ENCODE results near the gene KAZALD1. TPM values are rescaled to one million over a fixed set of nuclear protein-coding genes. Genes with fewer than 3 reads are reported as not detected.

The KAZALD1 gene
- total RNA-seq, 4 donors from 2014 or later = 25.9 to 41.8 (median 39.1) TPM; not detected in 1

DNA sequence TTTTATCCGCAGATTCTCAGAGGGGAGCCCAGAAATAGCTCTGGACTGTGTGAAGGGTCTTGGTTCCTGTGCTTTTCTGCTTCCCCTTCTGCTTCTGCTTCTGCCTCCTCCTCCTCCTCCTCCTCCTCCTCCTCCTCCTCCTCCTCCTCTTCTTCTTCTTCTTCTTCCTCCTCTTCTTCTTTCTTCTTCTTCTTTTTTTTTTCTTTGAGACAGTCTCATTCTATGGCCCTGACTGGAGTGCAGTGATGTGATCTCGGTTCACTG is 42.4 kb upstream of the KAZALD1 start:
- no peaks in the 10 kb centered on the region for H3K27me3 ChIP-seq

DNA sequence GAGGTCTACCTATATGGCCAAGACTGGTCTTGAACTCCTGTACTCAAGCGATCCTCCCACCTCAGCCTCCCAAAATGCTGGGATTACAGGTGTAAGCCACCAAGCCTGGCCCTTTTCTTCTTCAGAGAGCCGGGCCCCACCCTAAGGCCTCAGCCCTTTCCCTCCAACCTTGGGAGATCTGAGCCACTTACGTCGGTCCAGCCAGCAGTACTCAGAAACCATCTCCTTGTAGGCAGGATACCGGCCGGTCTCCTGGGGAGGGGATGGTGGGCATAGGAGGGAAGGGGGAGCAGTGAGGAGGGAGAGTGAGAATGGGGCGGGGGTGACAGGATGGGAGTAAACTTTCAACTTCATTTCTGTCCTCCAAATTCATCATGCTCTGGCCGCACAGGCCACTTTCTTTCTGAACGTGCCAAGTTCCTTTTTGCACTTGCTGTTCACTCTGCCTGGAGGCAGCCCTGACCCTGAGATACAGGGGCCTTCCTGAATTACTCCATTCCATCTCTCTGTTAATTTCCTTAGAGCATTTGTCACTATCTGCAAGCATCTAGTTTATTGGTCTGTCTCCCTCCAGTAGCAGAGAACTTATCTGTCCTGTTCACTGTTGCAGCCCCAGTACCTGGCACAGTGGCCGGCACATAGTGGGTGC is 41.2 kb upstream of the KAZALD1 start:
- Histone ChIP-seq H3K36me3 (no peaks in the 10 kb centered on the region), H3K4me1 (peaks cover 0 to 9% (median 7%) of the 10 kb centered on the region in 4 donors), H3K9me3 (no peaks in the 10 kb centered on the region), H3K27ac (no peak overlapping the region), H3K27me3 (no peaks in the 10 kb centered on the region), H3K4me3 (no peak overlapping the region)
- DNase-seq = no peak
- no peak for TF ChIP-seq CTCF (IDR thresholded peaks at IDR 0.05)
- TF ChIP-seq POLR2A (IDR thresholded peaks at IDR 0.05) = no peak

More for the DNA sequence above, 42.4 kb upstream of the KAZALD1 start:
- Histone ChIP-seq H3K4me1 (peaks cover 0 to 9% (median 7%) of the 10 kb centered on the region in 4 donors), H3K36me3 (no peaks in the 10 kb centered on the region), H3K9me3 (no peaks in the 10 kb centered on the region), H3K4me3 (no peak overlapping the region), H3K27ac (no peak overlapping the region)
- TF ChIP-seq POLR2A (IDR thresholded peaks at IDR 0.05) (no peak), CTCF (IDR thresholded peaks at IDR 0.05) (no peak)
- no peak for DNase-seq

DNA sequence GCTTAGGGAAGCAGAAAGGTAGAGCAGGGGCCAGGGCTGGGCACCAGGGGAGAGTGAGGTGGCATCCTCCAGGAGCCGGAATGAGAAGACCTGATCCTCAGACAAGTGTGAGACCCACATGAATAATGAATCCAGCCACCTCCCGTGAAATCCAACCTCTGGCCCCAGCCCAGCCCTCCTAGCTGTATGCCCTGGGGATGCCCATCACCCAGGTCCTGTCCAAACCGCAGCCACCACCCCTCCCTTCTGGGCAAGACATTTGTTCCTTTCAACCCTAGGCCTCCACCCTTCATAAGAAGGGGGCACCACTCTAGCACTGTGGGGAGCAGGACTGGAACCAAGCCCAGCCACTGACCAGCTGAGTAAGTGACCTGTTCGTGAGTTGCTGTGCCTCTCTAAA is 40.5 kb upstream of the KAZALD1 start:
- TF ChIP-seq POLR2A (IDR thresholded peaks at IDR 0.05) (no peak), CTCF (IDR thresholded peaks at IDR 0.05) (no peak)
- Histone ChIP-seq H3K4me3 (no peak overlapping the region), H3K9me3 (no peaks in the 10 kb centered on the region), H3K4me1 (peaks cover 0 to 9% (median 7%) of the 10 kb centered on the region in 4 donors), H3K36me3 (no peaks in the 10 kb centered on the region), H3K27me3 (no peaks in the 10 kb centered on the region), H3K27ac (no peak overlapping the region)
- DNase-seq = peak in 1 of 3 donors; percentile 35

- Histone ChIP-seq H3K27me3 (no peaks in the 10 kb centered on the region), H3K4me1 (peaks cover 0 to 9% (median 7%) of the 10 kb centered on the region in 4 donors), H3K4me3 (no peak overlapping the region), H3K9me3 (no peaks in the 10 kb centered on the region), H3K27ac (no peak overlapping the region), H3K36me3 (no peaks in the 10 kb centered on the region)
- DNase-seq = no peak
- TF ChIP-seq POLR2A (IDR thresholded peaks at IDR 0.05) = no peak
- TF ChIP-seq CTCF (IDR thresholded peaks at IDR 0.05) = no peak
These were observed 40.0 kb upstream of the KAZALD1 start for GRCh38 chr10:101021692-101022251.

DNA sequence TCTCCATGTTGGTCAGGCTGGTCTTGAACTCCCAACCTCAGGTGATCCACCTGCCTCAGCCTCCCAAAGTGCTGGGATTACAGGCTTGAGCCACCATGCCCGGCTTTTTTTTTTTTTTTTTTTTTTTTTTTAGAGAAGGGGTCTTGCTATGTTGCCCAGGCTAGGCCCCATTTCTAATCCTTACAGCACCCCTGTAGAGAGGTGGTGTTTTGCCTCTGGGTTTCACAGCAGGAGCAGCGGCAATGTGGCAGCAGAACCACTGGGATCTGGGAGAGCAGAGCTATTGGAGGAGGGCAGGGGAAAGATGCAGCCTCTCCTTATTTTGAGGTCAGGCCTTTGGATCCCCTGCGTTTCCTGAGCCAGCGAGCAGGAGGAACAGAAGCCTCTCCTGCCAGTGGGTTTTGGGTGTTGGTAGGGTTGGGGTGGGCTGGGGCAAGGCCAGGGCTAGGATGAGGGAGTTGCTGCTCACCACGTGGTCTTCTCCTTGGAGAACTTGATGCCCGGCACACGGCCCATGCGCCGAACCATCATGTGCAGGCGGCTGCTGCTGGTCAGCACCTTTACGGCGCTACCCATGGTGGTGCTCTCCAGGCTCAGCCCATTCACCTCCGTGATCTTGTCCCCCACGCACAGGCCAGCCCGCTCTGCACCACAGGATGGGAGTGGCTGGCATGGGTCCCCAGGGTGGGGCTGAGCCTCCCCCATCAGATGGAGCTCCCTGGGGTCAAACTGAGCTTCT is 38.7 kb upstream of the KAZALD1 start:
- peak in 1 of 3 donors; percentile 26 for DNase-seq
- H3K4me1 ChIP-seq = peaks cover 0 to 9% (median 7%) of the 10 kb centered on the region in 4 donors
- TF ChIP-seq CTCF (IDR thresholded peaks at IDR 0.05) (no peak), POLR2A (IDR thresholded peaks at IDR 0.05) (no peak)
- no peaks in the 10 kb centered on the region for H3K36me3 ChIP-seq
- no peaks in the 10 kb centered on the region for H3K27me3 ChIP-seq
- no peak overlapping the region for H3K4me3 ChIP-seq
- H3K9me3 ChIP-seq = no peaks in the 10 kb centered on the region
- H3K27ac ChIP-seq = no peak overlapping the region
